GM21528 (cell line): ENCODE measurements around the gene PTGS2.
"Not testable (repeated sequence)": the region's sequence is repeated elsewhere in the genome, so short reads cannot be mapped to it uniquely, and the experiment has no call there.

Experiments used
- ATAC-seq: cut with Tn5 transposase; IDR thresholded peaks from one replicate; pipeline ENCODE4 v1.9.1; 2021; ENCODE audit warnings: mild to moderate bottlenecking, moderate library complexity; ENCODE audit not compliant: unreplicated experiment, low FRiP score

PTGS2 gene

DNA sequence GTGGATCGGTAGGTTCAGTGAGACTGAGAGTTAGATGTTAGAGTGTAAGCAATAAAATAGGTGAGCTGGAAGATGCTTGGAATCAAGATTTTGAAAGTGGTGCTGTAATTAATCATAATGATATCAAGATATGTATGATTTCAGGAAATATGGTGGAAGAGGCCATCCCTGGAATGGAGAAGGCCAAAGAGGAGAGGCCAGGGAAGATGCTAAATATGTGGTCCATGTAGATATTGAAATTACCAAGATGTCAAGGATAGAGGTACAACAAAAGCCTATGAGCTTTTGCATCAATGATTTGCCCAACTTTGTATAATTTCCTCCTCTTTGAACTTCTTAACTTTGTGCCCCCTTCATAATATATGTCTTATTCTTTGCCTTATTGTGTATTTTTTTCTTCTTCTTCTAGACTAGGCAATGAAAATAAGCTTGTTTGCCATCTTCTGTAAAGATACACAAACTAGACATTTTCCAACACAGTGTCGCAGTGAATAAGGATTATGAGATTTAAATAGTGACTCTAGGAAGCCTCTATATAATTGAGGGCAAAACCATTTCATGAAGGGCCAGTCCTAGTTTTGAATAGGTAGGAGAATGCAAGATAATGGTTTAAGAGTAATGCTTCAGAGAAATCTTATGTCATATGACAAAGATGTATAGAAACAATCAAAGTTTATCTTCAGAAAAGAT is 8.9 kb downstream of the PTGS2 start:
- ATAC-seq = no peak

DNA sequence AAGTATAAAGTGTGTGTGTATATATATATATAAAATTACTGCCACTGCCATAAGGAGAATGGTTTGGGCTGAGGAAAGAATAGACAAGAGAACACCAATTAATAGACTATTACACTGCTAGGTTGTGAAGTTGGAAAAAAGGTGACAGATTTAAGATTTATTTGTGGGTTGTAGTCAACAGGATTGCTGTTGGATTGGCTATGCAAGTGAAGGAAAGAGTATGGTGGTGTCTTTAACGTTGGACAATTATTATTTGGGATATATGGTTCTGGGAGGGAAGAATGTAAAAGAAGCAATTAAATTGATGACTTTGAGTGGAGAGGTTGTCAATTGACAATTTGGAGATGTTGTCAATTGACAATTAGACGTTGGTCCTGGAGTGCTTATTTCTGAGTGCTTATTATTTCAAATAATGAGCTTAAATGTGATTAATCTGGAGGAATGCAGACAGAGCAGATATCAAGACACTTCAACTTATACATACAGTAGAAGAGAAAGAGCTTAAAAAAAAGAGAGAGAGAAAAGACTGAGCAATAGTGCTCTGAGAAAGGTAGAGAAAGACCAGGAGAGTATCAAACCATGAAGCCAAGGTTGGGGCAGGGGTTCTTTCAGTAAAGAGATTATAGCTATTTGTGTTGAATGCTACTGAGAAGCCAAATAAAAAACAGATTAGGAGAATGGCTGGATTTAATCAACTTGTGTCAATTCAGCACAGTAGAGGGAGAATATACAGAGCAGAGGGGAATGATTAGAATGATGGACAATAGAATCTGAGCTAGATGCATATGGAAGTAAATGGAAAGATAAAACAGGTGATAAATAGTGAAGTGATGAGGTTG is 9.7 kb downstream of the PTGS2 start:
- no peak for ATAC-seq

DNA sequence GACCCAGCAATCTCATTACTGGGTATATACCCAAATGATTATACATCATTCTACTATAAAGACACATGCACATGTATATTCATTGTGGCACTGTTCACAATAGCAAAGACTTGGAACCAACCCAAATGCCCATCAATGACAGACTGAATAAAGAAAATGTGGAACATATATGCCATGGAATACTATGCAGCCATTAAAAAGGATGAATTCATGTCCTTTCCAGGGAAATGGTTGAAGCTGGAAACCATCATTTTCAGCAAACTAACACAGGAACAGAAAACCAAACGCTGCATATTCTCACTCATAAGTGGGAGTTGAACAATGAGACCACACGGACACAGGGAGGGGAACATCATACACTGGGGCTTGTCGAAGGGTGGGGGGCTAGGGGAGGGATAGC is 10.4 kb downstream of the PTGS2 start:
- not testable (repeated sequence) for ATAC-seq

DNA sequence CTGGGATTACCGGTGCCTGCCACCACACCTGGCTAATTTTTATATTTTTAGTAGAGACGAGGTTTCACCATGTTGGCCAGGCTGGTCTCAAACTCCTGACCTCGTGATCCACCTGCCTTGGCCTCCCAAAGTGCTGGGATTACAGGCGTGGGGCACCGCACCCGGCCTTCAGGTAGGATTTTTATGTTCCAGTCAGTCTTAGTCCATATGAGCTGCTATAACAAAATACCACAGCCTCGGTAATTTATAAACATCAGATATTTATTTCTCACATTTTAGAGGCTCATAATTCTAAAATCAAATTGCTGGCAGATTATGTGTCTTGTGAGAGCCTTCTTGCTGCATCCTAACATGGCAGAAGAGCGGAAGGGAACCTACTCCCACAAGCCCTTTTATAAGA is 16.0 kb downstream of the PTGS2 start:
- ATAC-seq = not testable (repeated sequence)

DNA sequence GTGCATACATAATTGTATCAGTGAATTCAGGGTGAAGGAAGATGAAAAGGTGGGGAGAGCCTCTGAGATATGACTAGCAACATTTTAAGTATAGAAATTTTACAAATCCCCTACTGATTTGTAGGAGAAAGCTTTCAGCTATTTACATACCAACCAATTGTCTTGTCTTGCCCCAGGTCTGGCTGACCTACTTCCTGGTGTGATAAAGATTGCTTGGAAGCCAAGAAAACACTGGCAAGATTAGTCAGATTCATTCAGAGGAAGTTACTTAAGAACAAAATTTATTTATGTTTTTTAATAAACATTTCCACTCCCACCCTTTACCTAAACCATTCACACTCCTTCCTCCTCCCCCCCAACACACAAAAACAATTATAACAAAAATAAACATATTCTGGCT is 17.5 kb downstream of the PTGS2 start:
- ATAC-seq = no peak

DNA sequence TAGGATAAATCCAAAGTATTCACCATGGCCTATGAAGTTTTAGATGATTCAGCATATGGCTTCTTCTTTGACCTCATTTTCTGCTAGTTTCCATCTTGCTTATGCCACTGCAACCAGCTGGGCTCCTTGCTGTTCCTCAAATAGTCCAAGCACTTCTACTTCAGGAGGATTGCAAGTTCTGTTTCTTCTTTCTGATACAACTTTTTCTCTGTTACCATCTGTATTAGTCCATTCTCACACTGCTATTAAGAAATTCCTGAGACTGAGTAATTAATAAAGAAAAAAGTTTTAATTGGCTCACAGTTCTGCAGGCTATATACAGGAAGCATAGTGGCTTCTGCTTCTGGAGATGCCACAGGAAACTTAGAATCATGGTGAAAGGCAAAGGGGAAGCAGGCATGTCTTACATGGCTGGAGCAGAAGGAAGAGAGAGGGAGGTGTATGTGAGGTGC is 20.3 kb downstream of the PTGS2 start:
- no peak for ATAC-seq

DNA sequence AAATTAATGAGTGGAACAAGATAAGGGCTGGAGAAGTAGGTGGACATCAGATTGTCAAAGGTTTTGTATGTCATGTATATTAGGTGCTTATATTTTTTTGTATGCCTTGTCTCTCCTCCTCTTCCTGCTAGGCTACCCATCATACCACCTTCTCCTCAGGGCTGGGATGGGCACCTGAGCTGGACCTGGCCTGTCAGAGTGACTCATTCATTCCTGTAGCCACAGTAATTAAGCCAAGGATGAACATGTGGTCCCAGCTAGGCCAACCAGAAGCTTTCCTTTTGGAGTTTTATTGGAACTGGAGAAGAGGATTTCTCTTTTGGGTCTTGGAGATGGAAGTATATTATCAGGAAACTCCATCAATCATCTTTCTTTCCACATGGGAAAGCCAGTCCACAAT is 21.2 kb downstream of the PTGS2 start:
- ATAC-seq = no peak

DNA sequence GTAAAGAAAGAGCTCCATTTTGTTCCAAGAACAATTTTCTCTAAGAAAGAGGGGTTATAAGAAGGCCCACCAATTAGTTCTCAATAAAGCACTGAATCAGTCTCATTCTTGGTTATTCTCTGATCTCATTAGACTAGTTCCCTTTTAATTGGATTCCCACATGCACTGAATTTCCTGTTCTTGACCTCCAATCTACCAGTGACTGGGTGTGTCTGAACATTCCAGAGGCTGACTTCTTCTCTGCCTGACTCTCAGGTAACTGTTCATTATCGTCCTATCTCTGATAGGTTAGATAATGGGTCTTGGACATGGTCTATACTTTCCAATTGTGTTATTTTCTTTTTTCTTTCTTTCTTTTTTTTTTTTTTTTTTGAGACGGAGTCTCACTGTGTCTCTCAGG is 22.7 kb downstream of the PTGS2 start:
- ATAC-seq = no peak

DNA sequence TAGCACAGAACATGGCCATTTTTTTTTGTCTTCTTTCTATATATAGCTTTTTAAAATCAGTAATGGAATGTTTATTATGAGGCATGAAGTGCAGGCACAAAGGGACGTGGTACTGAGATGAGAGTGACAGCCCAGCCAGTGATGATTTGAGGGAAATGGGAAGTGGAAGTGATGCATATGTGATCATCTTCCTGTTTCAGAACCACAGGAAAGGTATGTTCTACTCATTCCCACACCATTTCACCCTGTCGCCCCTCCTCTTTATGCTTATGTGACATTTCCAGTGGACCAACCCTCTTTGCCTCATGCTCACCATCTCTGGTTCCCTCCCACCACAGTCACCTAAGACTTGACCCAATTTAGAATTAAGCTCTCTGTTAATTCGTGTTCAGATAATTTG is 24.3 kb downstream of the PTGS2 start:
- ATAC-seq = no peak

DNA sequence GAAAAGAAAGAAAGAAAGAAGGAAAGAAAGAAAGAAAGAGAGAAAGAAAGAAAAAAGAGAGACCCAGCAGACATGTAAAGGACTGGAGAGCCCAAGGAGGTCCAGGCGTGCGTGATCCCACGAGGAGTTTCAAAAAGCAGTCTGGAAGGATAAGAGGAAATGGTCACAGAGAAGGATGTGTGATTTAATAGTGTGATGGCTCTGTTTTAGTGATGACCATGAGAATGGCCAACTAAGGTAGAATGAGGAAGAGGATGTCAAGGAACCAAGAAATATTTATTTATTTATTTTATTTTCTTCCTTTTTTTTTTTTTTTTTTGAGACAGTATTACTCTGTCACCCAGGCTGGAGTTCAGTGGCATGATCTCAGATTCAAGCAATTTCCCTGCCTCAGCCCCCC is 25.5 kb downstream of the PTGS2 start:
- ATAC-seq = no peak

DNA sequence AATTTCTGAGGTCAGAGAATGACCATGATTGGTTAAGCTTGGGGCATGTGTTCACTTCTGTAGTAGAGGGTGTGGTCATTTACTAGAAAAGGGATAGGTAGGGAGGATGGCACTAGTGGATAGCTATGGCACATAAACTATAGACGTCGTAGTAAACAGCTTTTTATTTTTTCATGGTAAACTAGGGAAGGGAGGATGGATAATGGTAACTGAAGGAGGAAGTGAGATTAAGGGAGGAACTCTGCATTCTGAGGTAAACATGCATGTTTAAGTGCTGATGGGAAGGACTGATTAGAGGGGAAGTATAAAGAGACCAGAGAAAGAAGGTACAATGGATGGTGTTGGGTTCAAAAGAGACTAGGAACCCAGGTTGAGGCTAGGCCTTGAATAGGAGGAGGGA is 26.9 kb downstream of the PTGS2 start:
- ATAC-seq = no peak

DNA sequence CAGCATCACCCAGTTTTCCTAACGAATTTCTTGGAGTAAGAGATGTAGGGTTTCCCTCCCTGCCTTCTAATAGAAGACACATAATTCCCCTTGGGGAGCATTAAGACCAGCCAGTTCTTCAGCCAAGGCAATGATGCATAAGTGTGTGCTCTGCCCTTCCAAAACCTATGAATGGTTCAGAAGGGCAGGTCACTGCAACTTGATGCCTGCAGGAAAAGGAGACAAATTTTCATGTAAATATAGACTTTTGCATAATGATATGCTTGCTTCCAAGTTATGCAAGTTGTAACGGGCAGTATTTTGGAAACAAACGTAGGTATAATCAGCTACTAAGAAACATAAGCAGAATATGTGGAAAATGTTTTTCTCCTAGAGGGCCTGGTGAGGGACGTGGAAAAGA is 31.6 kb downstream of the PTGS2 start:
- ATAC-seq = no peak

DNA sequence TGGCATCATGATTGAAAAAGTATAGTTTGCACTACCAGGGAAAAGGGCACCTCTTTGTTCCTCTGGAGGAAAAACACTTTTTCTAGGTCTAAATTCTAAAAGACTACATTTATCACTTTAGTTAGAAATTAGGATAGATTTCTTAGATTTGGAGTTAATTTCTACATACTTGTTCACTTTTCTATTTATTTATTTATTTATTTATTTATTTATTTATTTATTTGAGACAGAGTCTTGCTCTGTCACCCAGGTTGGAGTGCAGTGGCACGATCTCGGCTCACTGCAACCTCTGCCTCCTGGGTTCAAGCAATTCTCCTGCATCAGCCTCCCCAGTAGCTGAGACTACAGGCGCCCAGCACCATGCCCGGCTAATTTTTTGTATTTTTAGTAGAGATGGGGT is 32.2 kb downstream of the PTGS2 start:
- ATAC-seq = not testable (repeated sequence)

DNA sequence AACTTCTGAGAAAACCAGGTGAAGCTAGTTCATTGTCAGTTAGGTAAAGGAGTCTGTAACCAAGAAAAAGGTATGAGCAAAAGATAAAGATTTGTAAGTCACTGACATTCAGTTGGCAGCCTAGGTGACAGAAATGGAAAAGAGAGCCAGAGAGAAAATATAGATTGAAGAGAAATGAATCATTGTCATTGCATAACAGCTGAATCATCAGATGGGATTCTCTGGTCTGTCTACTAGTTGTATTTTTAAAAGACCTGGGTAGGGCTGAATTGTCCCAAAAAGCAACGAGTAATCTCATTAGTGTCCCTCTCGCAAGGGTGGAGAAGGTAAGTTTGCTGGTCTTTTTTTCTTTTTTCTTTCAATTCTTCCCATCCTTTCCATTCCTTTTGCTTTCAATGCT is 36.6 kb downstream of the PTGS2 start:
- ATAC-seq = no peak

DNA sequence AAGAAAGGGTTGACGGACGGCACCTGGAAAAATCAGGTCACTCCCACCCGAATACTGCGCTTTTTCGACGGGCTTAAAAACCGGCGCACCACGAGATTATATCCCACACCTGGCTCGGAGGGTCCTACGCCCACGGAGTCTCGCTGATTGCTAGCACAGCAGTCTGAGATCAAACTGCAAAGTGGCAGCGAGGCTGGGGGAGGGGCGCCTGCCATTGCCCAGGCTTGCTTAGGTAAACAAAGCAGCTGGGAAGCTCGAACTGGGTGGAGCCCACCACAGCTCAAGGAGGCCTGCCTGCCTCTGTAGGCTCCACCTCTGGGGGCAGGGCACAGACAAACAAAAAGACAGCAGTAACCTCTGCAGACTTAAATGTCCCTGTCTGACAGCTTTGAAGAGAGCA is 42.7 kb downstream of the PTGS2 start:
- not testable (repeated sequence) for ATAC-seq

DNA sequence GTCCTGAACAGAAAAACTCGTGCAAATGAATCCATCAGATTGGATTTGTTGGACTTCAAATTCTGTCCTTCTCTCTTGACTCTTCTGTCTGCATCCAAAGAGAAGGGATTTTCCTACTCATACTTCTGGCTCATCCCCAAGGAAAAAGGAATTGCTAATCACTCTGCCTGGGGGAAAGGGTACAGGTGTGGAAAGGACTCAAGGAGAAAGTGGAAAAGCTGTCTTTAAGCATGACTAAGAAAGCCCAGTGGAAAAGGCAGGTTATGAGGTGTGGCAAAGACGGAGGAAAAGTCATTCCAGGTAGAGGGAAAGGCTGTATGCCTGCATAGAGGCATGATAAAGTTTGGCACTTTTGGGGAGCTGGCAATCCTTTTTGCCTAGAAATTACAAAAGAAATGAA is 43.4 kb downstream of the PTGS2 start:
- ATAC-seq = no peak

DNA sequence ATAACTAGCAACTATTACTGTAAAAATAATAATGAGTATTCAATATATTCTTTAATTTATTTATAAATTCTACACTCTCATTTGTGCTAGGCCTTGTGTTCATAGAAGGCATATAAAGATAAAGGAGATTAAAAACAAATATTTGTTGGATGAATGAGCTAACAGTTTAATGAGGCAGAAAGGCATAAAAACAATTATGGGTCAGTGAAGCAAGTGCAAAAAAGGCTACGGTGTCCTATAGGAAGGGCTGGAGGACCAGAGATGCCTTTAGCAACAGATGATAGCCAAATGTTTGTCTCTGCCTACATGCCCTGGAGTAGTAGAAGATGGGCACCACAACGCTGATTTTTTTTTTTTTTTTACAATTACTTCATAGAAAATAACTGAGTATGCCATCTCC is 45.7 kb downstream of the PTGS2 start:
- ATAC-seq = no peak

DNA sequence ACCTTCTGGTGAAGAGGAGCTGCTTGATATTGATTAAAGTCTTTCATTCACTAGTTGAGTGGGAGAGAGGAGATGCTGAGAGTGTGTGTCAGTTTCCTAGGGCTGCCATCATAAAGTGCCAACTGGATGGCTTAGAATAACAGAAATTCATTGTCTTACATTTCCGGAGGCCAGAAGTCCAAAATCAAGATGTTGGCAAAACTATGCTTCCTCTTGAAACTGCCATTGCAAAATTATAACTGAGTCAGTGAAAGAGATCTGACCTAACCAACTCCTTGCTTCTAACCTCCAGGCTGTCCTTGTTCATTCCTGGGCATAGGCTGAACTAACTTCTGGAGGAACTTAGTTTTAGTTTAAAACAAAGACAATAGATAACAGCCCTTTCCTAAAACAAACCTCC is 47.1 kb downstream of the PTGS2 start:
- ATAC-seq = no peak

DNA sequence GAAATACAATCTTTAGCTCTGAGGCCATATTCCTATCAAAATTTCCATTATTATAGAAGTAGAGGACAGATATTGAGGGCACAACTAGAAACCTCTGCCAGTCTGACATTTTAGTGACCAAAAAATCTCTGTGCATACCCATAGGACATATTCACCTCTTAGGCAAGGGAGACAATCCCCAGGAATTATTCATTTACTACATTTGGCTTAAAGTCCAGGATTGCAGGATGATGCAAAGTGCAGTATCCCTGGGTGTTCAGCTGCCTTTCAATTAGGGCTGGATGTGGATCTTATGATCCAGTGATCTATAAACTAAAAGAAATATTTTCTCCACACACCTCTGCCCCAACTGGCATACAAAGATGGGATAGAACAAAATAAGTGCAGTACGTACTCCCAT is 50.9 kb downstream of the PTGS2 start:
- no peak for ATAC-seq

DNA sequence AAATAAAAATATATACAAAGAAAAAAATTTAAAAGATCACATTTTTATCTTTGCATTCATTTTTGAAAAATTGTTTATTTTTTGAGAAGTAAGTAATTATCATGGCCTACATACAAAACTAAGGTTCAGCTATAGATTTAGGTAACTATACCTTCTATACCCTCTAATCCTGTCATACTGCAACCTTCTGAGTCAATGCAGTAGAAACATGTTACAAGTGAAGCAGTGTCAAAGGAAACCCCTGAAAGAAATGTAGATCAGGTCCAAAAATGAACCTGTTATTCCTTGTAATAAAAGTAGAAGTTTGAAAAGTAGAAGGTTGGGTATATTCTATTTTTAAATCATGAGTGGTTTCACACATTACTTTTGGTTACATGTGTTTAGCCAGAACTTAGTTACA is 51.3 kb downstream of the PTGS2 start:
- no peak for ATAC-seq

DNA sequence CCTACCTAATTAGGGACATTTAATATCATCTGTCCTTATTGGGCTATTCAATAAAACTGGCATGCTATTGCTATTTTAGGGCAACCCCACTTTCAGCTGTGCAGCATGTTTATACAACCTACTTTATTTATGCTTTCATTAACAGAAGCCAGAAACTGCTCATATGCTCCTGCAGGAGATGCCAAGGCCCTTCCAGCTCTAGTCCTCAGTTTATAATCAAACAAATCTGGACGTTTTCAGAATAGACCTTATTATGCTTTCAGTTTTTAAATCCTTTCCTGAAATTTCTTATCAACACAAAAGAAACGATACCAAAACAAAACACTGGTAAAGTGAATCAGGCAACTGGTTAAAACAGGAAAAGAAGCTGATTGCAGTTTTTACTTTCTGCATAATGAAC is 53.2 kb downstream of the PTGS2 start:
- ATAC-seq = no peak

DNA sequence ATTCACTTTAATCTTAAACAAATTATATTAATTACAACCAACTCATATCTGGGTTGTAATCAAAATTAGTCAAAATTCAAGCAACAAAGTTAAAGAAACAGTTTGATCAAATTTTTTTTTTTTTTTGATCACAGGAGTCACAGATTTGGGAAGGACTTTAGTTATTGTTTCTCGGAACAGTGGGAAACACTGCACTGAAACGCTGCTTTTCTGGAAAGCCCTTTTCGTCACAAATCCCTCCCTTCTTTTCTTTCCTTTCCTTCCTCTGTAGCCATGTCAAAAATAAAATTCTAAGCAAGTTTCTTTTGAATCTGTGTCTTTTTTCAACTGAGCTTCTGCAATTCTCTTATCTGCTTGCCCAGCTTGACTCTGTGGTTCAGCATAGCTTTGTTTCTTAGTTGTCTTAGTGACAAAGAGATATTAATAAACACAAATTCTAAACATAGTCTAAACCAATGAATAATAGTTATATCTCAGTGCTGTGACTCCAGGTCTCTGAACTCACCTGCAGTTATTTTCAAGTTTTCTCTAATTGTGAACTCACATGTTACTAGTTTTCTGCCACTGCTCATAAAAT is 53.8 kb downstream of the PTGS2 start:
- ATAC-seq = no peak
